ENCODE data around the gene UBE2F. TPM values are rescaled to one million over a fixed set of nuclear protein-coding genes. Genes with fewer than 3 reads are reported as not detected.

The UBE2F gene
- total and polyA plus RNA-seq, 2 of the 4 experiments (the other 2 are of a cell fraction) = 44.6 to 59.8 TPM

GRCh38 chr2:237998530-237998929 is 31.7 kb downstream of the UBE2F start:
- intact Hi-C loops (cut with micrococcal nuclease) = loop anchor here (5.0 to 10.0 kb wide), 2 partner anchors 66 to 176 kb away; no protein-coding TSS in a partner anchor
- H3K36me3 ChIP-seq (ENCODE audit: control insufficient read depth, insufficient read depth, low read length) = no peaks in the 10 kb centered on the region; the same call in 1 of the 2 replicates
- H3K79me1 ChIP-seq (ENCODE audit: low read depth in 1 of 2, low read length in 2 of 2) = peaks cover 6 to 27% of the 10 kb centered on the region in 2 experiments
- no peak overlapping the region for H2AFZ ChIP-seq (replicated peaks; ENCODE audit: low read length, poor library complexity)
- H2AK5ac ChIP-seq (ENCODE audit: low read depth, low read length) = no peak overlapping the region
- TF ChIP-seq USF2 (IDR thresholded peaks at IDR 0.05; ENCODE audit: low read depth, low read length) (no peak), CEBPB (IDR thresholded peaks at IDR 0.05; ENCODE audit: low read depth, low read length) (peak; percentile 11; the same call in 1 of the 2 replicates), MXI1 (IDR thresholded peaks at IDR 0.05; ENCODE audit: borderline replicate concordance, low read depth, low read length) (no peak), CHD1 (IDR thresholded peaks at IDR 0.05; ENCODE audit: low read depth, low read length) (no peak)
- H2BK5ac ChIP-seq (ENCODE audit: low read depth, low read length, poor library complexity, severe bottlenecking) = no peak overlapping the region
- dilution Hi-C loops (cut with HindIII; ENCODE audit: low sequenced_read_pairs, unreplicated experiment) = no loop called here
- H3K9me3 ChIP-seq (ENCODE audit: control insufficient read depth, insufficient read depth, low read length) = no peaks in the 10 kb centered on the region; the same call in 1 of the 2 replicates
- H3K18ac ChIP-seq (ENCODE audit: low read depth, low read length) = no peak overlapping the region
- no peak overlapping the region for H4K5ac ChIP-seq (ENCODE audit: low read depth, low read length)
- H3K27me3 ChIP-seq (ENCODE audit: control insufficient read depth, insufficient read depth, low read length) = no peaks in the 10 kb centered on the region
- H3K56ac ChIP-seq (ENCODE audit: extremely low read depth, insufficient read depth, low read length) = no peak overlapping the region
- no peak overlapping the region for H3K9ac ChIP-seq (ENCODE audit: low read depth, low read length)
- H3K4me2 ChIP-seq (ENCODE audit: low read depth, low read length) = no peak overlapping the region
- no TSS peak for BruUV-seq (replicated peaks)
- H3K9me1 ChIP-seq (ENCODE audit: insufficient read depth, low read length) = peaks cover 11% of the 10 kb centered on the region
- H4K91ac ChIP-seq (ENCODE audit: insufficient read depth, low read depth, low read length) = no peak overlapping the region
- H4K20me1 ChIP-seq (ENCODE audit: insufficient read depth, low read length) = peaks cover 16% of the 10 kb centered on the region
- H2BK20ac ChIP-seq (ENCODE audit: low read depth, low read length) = no peak overlapping the region
- POLR2A ChIA-PET (ENCODE audit: unreplicated experiment) = no interaction called here
- DNase-seq (peak; percentile 41), ATAC-seq (ENCODE audit: low read depth) (no peak)
- no CpG with 5 or more reads among the region's 4 CpGs for WGBS, 2 experiments (ENCODE audit: extremely low coverage in 2 of 2, insufficient read length in 1 of 2)
- H3K4me3 ChIP-seq (ENCODE audit: insufficient read depth, low read depth, low read length) = no peak overlapping the region
- no peak overlapping the region for H3K23ac ChIP-seq (ENCODE audit: low read depth, low read length)
- no peak overlapping the region for H2BK120ac ChIP-seq (ENCODE audit: low read depth, low read length)
- in situ Hi-C loops (cut with MboI; ENCODE audit: low sequenced_read_pairs) = no loop called here
- CTCF ChIA-PET = no interaction called here
- H4K8ac ChIP-seq (ENCODE audit: low read depth in 2 of 2, low read length in 2 of 2) = no peak overlapping the region
- H3K14ac ChIP-seq (replicated peaks; ENCODE audit: low read depth, low read length) = no peak overlapping the region
- H3K4ac ChIP-seq (ENCODE audit: low read depth, low read length) = no peak overlapping the region
- no peak overlapping the region for H3K27ac ChIP-seq (ENCODE audit: insufficient read depth, low read length)
- H2AK9ac ChIP-seq (replicated peaks; ENCODE audit: low read depth, low read length, poor library complexity) = no peak overlapping the region
- peaks cover 3% of the 10 kb centered on the region; the same call in 1 of the 2 replicates for H3K4me1 ChIP-seq (ENCODE audit: control insufficient read depth, insufficient read depth, low read length)
- H2BK15ac ChIP-seq (ENCODE audit: low read depth, low read length) = no peak overlapping the region
